ENCODE measurements around the gene ABCG8.

ABCG8 gene

GRCh38 chr2:43838560-43839267 lies at the start of gene ABCG8, which contains the start of gene ABCG5:
ABCG8 (plus strand) TSS chr2:43838971; CDS start chr2:43839054, 83 bp downstream.
ABCG5 (minus strand) TSS chr2:43838839; CDS start chr2:43838679, 160 bp downstream.
- Histone ChIP-seq H3K4me1 (ENCODE audit: control insufficient read depth, insufficient read depth, low read length) (no peaks in the 10 kb centered on the region), H3K36me3 (ENCODE audit: control insufficient read depth, insufficient read depth, low read length) (no peaks in the 10 kb centered on the region), H3K9me3 (ENCODE audit: control insufficient read depth, insufficient read depth, low read length) (no peaks in the 10 kb centered on the region), H3K27me3 (ENCODE audit: control insufficient read depth, insufficient read depth, low read length) (no peaks in the 10 kb centered on the region), H3K9ac (ENCODE audit: low read depth, low read length) (no peak within 1 kb of the TSS), H3K4me3 (ENCODE audit: low read depth, low read length) (no peak within 1 kb of the TSS)

- Histone ChIP-seq H3K9me3 (ENCODE audit: control insufficient read depth, insufficient read depth, low read length) (no peaks in the 10 kb centered on the region), H3K27me3 (ENCODE audit: control insufficient read depth, insufficient read depth, low read length) (no peaks in the 10 kb centered on the region), H3K9ac (ENCODE audit: low read depth, low read length) (no peak overlapping the region), H3K36me3 (ENCODE audit: control insufficient read depth, insufficient read depth, low read length) (no peaks in the 10 kb centered on the region), H3K4me1 (ENCODE audit: control insufficient read depth, insufficient read depth, low read length) (no peaks in the 10 kb centered on the region), H3K4me3 (ENCODE audit: low read depth, low read length) (no peak overlapping the region)
Observed at GRCh38 chr2:43790147-43790546, 48.6 kb upstream of the ABCG8 start.

GRCh38 chr2:43791035-43791765 lies 47.6 kb upstream of the ABCG8 start:
- Histone ChIP-seq H3K36me3 (ENCODE audit: control insufficient read depth, insufficient read depth, low read length) (no peaks in the 10 kb centered on the region), H3K4me1 (ENCODE audit: control insufficient read depth, insufficient read depth, low read length) (no peaks in the 10 kb centered on the region), H3K9me3 (ENCODE audit: control insufficient read depth, insufficient read depth, low read length) (no peaks in the 10 kb centered on the region), H3K4me3 (ENCODE audit: low read depth, low read length) (no peak overlapping the region), H3K27me3 (ENCODE audit: control insufficient read depth, insufficient read depth, low read length) (no peaks in the 10 kb centered on the region), H3K9ac (ENCODE audit: low read depth, low read length) (no peak overlapping the region)

GRCh38 chr2:43792653-43793052 lies 46.1 kb upstream of the ABCG8 start:
- no peaks in the 10 kb centered on the region for H3K4me1 ChIP-seq (ENCODE audit: control insufficient read depth, insufficient read depth, low read length)
- H3K9me3 ChIP-seq (ENCODE audit: control insufficient read depth, insufficient read depth, low read length), result no peaks in the 10 kb centered on the region
- H3K9ac ChIP-seq (ENCODE audit: low read depth, low read length), result no peak overlapping the region
- no peaks in the 10 kb centered on the region for H3K27me3 ChIP-seq (ENCODE audit: control insufficient read depth, insufficient read depth, low read length)
- H3K4me3 ChIP-seq (ENCODE audit: low read depth, low read length), result no peak overlapping the region
- H3K36me3 ChIP-seq (ENCODE audit: control insufficient read depth, insufficient read depth, low read length), result no peaks in the 10 kb centered on the region

GRCh38 chr2:43794956-43795355 lies 43.8 kb upstream of the ABCG8 start:
- no peaks in the 10 kb centered on the region for H3K9me3 ChIP-seq (ENCODE audit: control insufficient read depth, insufficient read depth, low read length)
- no peaks in the 10 kb centered on the region for H3K4me1 ChIP-seq (ENCODE audit: control insufficient read depth, insufficient read depth, low read length)
- no peak overlapping the region for H3K9ac ChIP-seq (ENCODE audit: low read depth, low read length)
- no peaks in the 10 kb centered on the region for H3K27me3 ChIP-seq (ENCODE audit: control insufficient read depth, insufficient read depth, low read length)
- no peaks in the 10 kb centered on the region for H3K36me3 ChIP-seq (ENCODE audit: control insufficient read depth, insufficient read depth, low read length)
- no peak overlapping the region for H3K4me3 ChIP-seq (ENCODE audit: low read depth, low read length)

GRCh38 chr2:43796206-43796605 lies 42.6 kb upstream of the ABCG8 start:
- no peaks in the 10 kb centered on the region for H3K36me3 ChIP-seq (ENCODE audit: control insufficient read depth, insufficient read depth, low read length)
- no peak overlapping the region for H3K9ac ChIP-seq (ENCODE audit: low read depth, low read length)
- H3K4me3 ChIP-seq (ENCODE audit: low read depth, low read length), result no peak overlapping the region
- H3K9me3 ChIP-seq (ENCODE audit: control insufficient read depth, insufficient read depth, low read length), result no peaks in the 10 kb centered on the region
- no peaks in the 10 kb centered on the region for H3K27me3 ChIP-seq (ENCODE audit: control insufficient read depth, insufficient read depth, low read length)
- no peaks in the 10 kb centered on the region for H3K4me1 ChIP-seq (ENCODE audit: control insufficient read depth, insufficient read depth, low read length)

- no peaks in the 10 kb centered on the region for H3K9me3 ChIP-seq (ENCODE audit: control insufficient read depth, insufficient read depth, low read length)
- H3K4me1 ChIP-seq (ENCODE audit: control insufficient read depth, insufficient read depth, low read length), result no peaks in the 10 kb centered on the region
- no peak overlapping the region for H3K9ac ChIP-seq (ENCODE audit: low read depth, low read length)
- H3K27me3 ChIP-seq (ENCODE audit: control insufficient read depth, insufficient read depth, low read length), result no peaks in the 10 kb centered on the region
- no peak overlapping the region for H3K4me3 ChIP-seq (ENCODE audit: low read depth, low read length)
- H3K36me3 ChIP-seq (ENCODE audit: control insufficient read depth, insufficient read depth, low read length), result no peaks in the 10 kb centered on the region
Observed at GRCh38 chr2:43798300-43798699, 40.5 kb upstream of the ABCG8 start.

GRCh38 chr2:43800894-43801293 lies 37.9 kb upstream of the ABCG8 start:
- Histone ChIP-seq H3K27me3 (ENCODE audit: control insufficient read depth, insufficient read depth, low read length) (no peaks in the 10 kb centered on the region), H3K9me3 (ENCODE audit: control insufficient read depth, insufficient read depth, low read length) (no peaks in the 10 kb centered on the region), H3K36me3 (ENCODE audit: control insufficient read depth, insufficient read depth, low read length) (no peaks in the 10 kb centered on the region), H3K4me3 (ENCODE audit: low read depth, low read length) (no peak overlapping the region), H3K4me1 (ENCODE audit: control insufficient read depth, insufficient read depth, low read length) (no peaks in the 10 kb centered on the region), H3K9ac (ENCODE audit: low read depth, low read length) (no peak overlapping the region)

- Histone ChIP-seq H3K4me1 (ENCODE audit: control insufficient read depth, insufficient read depth, low read length) (no peaks in the 10 kb centered on the region), H3K27me3 (ENCODE audit: control insufficient read depth, insufficient read depth, low read length) (no peaks in the 10 kb centered on the region), H3K4me3 (ENCODE audit: low read depth, low read length) (no peak overlapping the region), H3K36me3 (ENCODE audit: control insufficient read depth, insufficient read depth, low read length) (no peaks in the 10 kb centered on the region), H3K9ac (ENCODE audit: low read depth, low read length) (no peak overlapping the region), H3K9me3 (ENCODE audit: control insufficient read depth, insufficient read depth, low read length) (no peaks in the 10 kb centered on the region)
Observed at GRCh38 chr2:43802135-43802534, 36.6 kb upstream of the ABCG8 start.

GRCh38 chr2:43803113-43803512 lies 35.7 kb upstream of the ABCG8 start:
- Histone ChIP-seq H3K27me3 (ENCODE audit: control insufficient read depth, insufficient read depth, low read length) (no peaks in the 10 kb centered on the region), H3K4me1 (ENCODE audit: control insufficient read depth, insufficient read depth, low read length) (no peaks in the 10 kb centered on the region), H3K36me3 (ENCODE audit: control insufficient read depth, insufficient read depth, low read length) (no peaks in the 10 kb centered on the region), H3K9ac (ENCODE audit: low read depth, low read length) (no peak overlapping the region), H3K4me3 (ENCODE audit: low read depth, low read length) (no peak overlapping the region), H3K9me3 (ENCODE audit: control insufficient read depth, insufficient read depth, low read length) (no peaks in the 10 kb centered on the region)

- H3K4me1 ChIP-seq (ENCODE audit: control insufficient read depth, insufficient read depth, low read length), result no peaks in the 10 kb centered on the region
- no peak overlapping the region for H3K9ac ChIP-seq (ENCODE audit: low read depth, low read length)
- no peaks in the 10 kb centered on the region for H3K36me3 ChIP-seq (ENCODE audit: control insufficient read depth, insufficient read depth, low read length)
- no peaks in the 10 kb centered on the region for H3K27me3 ChIP-seq (ENCODE audit: control insufficient read depth, insufficient read depth, low read length)
- no peaks in the 10 kb centered on the region for H3K9me3 ChIP-seq (ENCODE audit: control insufficient read depth, insufficient read depth, low read length)
- H3K4me3 ChIP-seq (ENCODE audit: low read depth, low read length), result no peak overlapping the region
Observed at GRCh38 chr2:43806719-43807031, 32.1 kb upstream of the ABCG8 start.

- Histone ChIP-seq H3K27me3 (ENCODE audit: control insufficient read depth, insufficient read depth, low read length) (no peaks in the 10 kb centered on the region), H3K9me3 (ENCODE audit: control insufficient read depth, insufficient read depth, low read length) (no peaks in the 10 kb centered on the region), H3K9ac (ENCODE audit: low read depth, low read length) (no peak overlapping the region), H3K4me1 (ENCODE audit: control insufficient read depth, insufficient read depth, low read length) (no peaks in the 10 kb centered on the region), H3K36me3 (ENCODE audit: control insufficient read depth, insufficient read depth, low read length) (no peaks in the 10 kb centered on the region), H3K4me3 (ENCODE audit: low read depth, low read length) (no peak overlapping the region)
Observed at GRCh38 chr2:43810452-43810851, 28.3 kb upstream of the ABCG8 start.
